Measurements from ENCODE around the gene C8B.

Gene C8B

DNA sequence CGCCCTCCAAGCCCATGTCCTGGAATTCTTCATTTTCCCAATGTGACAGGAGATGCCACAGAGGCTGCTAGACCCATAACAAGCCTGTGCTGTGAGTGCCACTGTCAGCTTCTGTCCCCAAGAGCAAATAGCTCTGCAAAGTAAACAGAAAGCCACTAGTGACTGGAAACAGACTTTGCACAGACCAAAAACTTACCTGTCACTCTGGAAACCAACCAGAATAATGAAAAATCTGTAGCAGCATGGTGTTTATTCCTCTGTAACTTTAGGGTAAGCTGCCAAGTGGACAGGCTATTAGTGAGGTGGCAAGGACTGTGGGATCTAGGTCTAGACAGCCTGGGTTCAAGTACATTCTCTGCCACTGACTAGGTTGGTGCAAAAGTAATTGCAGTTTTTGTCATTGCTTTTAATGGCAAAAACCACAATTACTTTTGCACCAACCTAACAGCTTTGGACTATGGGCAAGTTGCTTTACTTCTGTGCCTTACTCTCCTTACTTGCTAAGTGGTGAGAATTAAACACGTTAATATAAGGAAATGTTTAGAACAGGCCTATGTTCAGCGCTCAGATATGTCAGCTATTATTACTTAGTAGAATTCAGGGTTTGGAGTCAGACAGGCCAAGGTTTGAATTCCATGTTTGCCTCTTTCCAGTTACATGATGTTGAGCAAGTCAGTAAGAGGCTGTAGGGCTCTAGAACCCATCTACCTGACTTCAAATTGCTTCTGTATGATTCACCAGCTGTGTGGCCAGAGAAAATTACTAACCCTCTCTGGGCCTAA is at the start of gene C8B:
TSS of gene C8B (minus strand) at position 100 of the 782 bp plus-strand sequence. CDS start at position 33, 67 bp downstream.
- DNase-seq = no peak

DNA sequence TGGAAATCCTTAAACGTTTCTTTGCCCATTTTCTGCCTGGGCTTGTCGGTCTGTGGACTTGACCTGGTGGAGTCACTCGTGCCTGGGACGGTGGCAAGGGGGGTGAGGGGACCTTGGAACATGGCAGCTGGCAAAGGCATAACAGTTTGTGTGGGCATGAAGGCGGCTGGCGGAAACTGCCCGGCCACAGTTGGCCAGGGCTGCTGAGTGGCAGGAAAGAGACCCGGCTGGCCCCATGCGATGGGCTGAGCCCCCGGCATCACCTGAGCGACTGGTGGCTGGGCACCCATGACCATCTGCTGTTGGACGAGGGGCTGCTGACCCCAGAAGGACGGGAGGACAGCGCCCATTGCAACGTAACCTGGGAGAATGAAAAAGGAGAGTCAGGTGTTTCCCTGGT is 49.3 kb upstream of the C8B start:
- no peak for DNase-seq

DNA sequence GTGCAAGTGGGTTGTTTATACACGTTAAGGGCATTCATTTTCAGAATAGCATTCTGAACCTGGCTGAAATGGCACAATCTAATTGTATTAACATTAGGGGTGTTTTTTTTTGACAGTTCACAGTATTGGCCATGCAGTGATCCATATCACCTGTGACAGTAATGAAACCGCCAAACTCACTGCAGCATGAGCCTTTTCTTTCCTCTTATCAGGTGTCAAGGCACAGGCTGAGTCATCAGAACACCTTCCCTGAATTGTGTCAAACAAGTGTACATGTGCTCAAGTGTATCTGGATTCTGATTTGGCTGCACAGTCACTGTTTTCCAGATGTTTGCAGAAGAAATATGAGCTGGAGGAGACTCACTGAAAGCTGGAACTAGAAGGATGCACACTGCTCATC is 47.7 kb upstream of the C8B start:
- DNase-seq = no peak

DNA sequence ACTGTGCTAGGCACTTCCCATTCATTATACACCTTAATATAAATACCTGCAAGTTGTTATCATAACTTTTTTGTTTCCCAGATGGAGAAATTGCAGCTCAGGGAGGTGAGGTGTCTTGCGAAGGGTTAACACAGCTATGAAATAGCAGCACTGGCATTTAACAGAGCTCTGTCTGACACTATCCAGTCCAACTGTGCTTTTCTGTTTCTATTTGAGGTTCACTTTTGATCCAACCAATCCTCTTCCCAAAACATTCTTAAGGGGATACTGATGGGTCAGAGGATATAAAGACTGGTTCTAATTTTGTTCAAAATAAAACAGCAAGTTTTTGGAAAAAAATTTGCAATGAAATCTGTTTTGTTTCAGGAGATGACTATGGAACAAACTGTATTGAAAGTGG is 46.5 kb upstream of the C8B start:
- no peak for DNase-seq

DNA sequence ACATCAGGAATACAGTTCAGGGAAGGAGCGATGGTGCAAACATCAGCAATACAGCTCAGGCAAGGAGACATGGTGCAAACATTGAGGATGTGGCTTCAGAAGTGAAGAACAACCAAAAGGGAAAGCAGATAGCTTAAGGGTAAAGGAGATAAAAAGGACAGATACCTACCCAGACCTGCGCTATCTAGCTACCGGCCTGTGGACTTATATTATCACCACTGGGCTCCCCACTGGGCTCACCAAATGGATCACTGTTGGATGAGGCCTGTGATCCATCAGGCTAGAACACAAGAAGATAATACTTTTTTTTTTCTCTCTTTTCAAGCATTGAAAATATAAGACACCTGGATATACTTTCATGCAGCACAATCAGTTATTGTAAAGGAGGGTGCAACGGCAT is 44.7 kb upstream of the C8B start:
- no peak for DNase-seq

DNA sequence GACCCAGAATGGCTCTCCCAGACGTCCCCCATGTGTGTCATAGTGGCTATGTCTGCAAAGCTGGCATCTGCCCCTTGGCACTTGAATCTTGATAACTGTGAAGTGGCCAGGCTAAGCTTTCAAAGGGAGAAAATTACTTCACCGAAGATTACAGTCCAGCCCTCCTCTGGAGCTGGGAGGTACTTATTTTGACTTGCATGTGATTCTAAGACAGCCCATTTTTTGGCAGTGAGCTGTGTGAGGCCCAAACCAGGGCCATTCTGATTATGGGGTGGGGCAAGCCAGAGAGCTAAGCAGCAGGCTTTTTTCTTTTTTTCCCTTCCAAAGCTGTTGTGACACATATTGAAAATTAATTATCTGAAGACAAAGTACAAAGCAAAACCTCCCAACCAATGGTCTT is 42.1 kb upstream of the C8B start:
- DNase-seq = peak; percentile 47

DNA sequence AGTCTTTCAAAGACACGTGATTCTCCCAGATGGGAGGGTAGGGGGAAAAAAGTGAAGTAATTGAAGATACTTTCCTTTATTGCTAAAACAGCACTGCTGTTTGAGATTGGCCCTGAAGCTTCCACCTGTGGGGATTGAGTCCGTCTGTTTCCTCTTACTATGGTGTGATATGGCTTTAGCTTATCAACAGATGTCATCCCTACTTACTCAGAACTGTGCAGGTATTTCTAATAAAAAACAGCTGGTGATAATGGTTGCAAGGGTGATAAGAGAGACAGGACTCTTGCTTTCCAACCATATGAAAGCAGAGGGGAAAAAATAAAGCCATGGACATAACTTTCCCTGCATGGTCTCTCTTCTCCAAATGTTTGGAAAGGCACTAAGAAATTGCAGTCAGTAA is 41.7 kb upstream of the C8B start:
- no peak for DNase-seq

DNA sequence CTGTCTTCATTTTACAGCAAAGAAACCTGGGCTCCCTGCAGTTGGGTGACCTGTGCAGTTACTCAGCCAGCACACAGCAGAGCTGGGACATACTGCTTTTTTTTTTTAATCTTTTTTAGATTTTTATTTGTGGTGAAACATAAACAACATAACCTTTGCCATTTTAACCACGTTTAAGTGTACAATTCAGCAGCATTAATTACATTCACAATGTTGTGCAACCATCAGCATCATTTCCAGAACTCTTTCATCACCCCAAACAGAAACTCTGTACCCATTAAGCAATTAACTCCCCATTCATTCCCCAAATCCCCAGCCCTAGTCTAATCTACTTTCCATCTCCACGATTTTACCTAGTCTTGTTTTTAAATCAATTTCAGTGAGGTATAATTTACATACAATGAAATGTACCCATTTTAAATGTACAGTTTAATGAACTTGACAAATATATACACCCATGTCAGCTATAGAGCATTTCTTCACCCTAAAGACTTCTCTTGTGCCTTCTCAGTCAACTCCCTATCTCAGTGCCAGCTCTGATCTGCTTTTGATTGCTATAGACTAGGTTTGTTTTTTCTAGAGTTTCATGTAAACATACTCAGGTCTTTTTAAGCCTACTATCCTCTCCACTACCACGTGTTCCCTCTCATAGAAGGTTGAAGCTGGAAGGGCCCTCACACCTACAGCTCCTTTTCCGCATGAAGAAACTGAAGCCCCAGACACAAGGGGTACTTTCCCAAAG is 37.8 kb upstream of the C8B start:
- DNase-seq = no peak

DNA sequence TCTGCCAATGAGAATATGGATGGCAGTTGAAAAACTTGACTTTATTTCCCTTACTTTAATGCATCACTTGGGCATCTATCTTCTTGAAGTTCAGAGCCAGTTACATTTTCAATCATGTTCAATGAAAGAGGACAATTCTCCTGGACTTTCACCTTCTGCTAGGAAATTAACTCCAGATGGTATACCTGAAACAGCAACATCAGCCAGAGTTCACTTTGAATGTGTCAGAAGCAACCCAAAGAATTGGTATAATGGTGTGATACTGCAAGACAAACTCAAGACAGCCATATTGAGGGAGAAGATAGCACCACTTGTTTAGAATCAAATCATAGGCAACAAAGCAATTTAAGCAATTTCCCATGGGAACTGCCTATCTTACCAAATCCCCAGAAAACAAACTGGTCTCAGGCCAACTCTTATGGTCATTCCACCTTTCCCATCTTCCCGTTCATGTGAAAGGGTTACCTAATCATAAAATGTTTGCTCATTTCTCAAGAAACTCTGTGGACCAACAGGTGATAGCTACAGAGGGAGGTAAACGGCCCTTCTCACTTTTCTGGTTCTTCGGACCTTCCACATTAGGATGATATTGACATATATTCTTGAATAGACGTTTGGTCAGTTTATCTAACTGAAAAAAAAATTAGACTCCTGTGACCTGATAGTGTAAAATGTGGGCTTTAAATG is 29.7 kb upstream of the C8B start:
- DNase-seq = no peak

DNA sequence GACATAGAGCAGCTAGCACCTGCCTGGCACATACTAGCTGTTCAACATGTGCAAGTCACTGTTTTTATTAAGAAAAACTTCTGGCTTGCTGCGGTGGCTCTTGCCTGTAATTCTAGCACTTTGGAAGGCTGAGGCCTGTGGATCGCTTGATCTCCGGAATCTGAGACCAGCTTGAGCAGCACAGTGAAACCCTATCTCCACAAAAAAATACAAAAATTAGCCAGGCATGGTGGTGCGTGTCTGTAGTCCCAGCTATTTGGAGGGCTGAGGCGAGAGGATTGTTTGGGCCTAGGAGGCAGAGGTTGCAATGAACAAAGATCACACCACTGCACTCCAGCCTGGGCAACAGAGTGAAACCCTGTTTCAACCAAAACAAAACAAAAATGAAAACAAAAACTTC is 27.7 kb upstream of the C8B start:
- DNase-seq = no peak

DNA sequence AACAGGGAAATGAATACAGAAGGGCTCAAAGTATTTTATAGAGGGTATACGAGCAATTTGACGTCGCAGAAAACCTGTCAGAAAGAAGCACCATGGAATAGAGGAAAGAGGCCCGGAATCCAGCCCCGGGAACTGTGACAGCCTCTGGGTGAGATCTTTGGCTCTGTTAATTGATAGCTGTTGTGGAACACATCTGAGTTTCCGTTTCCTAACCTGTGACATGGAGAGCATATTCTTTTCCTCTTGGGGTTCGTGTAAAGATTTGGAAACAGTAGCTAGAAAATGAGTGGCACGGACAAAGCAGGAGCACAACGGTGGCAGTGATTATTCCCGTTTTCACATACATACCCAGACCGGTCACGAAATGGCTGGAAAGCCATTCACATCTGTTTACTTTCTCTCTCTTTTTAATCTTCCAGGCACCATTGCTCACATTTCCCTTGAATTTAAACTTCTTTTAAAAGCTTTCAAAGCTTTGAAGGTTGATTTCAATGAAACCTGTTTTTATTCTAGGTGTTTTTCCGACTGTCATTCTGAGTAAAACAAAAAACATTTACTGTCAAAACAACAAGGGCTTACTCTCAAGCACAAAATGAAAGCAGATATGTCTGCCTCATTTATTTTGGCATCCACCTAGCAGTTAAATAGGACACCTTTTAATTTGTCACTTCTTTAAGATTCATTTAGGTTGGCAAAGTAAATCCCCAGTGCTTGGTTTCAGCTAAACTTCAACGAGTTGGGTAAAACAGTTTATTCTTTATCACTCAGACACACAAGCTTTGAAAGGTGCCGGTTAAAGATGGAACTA is 26.7 kb upstream of the C8B start:
- DNase-seq = peak; percentile 16

DNA sequence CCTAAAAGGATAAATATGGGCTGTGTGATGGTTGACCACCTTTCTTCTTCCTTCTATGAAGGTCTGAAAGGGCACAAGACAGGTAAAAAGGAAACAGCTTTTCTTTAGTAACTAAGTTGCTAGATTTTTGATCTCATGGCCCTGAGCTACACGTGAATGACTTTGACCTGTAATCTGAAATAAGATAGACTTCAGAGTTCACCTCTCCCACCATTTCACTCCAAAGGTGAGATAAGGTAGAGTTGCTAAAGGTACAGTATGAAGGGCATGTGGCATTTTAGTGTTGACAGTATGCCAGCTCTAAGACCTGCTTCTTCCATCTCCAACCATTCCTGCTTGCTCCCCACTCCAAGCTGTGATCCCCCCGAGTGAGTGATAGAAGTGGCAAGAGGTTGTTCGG is 25.8 kb upstream of the C8B start:
- no peak for DNase-seq

DNA sequence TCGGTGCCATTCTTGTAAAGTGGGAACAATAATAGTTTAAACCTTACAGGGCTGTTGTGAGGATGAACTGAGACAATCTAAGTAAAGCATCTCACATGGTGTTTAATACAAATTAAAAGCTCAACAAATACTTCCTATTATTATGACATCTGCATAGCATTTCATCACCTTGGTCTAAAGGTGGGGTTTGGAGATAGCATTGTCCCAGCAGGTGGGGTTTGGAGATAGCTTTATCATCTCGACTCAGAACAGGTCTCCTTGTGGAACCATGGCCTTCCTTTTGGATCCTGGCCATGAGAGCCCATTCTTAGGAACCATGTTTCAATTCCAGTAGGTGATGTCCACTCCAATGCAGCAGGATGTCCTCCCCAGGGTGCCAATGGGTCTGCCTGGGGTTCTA is 20.6 kb upstream of the C8B start:
- DNase-seq = no peak

DNA sequence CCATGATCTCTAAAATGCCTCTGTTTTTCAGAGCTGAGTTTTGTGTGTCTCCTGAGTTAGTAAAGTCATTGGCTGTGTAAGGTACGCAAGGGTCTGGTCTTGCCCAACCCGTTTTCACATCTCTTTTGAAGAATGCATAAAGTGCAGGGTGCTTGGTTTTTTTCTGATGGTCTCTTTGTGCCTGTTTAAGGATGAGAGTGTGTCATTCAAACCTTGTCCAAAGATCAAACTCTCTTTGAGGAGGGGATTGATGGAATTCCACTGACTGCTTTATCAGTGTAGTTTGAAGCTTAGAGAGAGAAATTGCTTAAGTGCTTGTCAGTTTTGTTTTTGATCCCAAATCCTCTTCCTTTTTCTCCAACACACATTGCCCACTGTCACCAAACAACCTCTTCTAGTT is 20.0 kb upstream of the C8B start:
- DNase-seq = no peak

DNA sequence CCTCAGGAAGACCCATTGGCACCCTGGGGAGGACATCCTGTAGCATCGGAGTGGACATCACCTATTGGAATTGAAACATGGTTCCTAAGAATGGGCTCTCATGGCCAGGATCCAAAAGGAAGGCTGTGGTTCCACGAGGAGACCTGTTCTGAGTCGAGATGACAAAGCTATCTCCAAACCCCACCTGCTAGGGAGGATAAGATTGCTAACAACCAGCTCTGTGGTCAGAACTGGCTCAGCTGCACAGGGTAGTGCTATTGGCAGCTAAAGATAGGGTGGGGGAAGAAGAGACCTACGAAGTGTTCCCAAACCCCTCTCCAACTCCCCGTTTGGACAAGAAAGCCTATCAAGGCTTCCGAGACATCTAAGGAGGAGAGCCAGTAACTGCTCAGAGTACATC is 17.7 kb upstream of the C8B start:
- no peak for DNase-seq

DNA sequence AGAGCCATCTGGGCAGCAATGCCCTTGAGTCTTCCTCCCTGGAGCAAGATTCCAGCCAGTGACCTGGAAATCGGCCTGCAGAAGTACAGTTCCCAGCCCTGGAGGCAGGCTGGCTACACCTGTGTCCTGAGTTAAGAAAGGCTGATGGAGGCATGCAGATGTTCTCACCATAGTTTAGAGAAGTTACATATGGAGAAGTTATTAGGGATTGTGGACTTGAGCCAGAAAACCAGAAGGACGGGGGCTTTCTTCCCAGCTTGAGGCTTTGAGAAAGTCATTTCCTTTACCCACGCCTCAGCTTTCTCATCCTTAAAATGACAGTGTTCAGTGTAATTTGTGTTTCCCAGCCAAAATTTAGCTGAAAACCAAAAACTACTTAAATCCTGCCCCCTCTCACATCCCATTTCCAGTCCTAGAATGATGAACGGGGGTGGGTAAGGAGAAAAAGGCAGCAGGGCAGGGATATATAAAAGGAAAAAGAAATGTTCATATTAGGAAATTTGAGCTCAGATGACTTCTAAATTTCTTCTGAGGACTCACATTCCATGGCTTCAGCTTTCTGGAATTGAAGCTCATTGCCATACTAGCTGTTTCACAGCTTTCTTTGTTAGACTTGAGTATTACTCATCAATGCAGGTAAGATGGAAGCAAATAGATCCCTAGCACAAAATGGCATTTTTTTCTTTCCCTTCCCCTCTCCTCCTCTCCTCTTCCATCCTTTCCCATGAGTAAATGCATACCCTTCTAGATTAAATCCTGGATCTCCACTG is 14.4 kb upstream of the C8B start:
- no peak for DNase-seq

DNA sequence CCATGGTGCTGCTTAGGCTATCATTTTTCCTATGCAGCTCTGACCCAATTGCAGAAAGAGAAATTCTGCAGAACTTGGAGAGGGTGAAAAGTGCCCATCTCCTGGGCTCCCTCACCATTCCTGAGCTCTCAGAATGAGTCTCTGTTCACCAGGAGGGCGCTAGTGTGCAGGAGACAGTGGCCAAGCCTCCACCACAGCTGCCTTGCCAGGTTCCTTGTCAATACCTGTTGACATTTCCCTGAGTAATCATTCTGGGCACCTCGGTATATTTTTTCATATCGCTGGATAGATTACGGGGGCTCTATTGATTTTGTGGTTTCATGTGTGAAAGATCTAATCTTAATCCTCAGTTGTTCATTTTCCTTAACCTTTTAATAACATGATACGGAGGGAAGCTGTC is 13.0 kb upstream of the C8B start:
- DNase-seq = no peak

DNA sequence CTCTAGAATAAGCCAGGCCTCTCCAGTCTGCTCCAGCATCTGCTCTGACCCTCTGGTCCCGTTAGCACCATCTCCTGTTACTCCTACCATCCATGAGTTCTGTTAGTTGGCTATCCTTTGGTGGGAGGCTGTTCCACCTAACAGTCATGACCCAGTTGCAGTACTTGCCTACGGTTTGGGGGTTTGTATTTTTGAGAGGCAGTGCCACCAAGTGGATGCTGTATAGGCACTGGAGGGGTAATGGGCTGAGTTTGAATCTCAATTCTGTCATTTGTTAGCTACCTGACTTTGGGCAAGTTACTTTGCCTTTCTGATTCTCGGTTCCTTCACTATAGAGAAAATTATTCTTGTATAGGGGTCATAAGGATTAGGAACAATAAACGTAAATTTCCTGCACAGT is 12.1 kb upstream of the C8B start:
- no peak for DNase-seq

DNA sequence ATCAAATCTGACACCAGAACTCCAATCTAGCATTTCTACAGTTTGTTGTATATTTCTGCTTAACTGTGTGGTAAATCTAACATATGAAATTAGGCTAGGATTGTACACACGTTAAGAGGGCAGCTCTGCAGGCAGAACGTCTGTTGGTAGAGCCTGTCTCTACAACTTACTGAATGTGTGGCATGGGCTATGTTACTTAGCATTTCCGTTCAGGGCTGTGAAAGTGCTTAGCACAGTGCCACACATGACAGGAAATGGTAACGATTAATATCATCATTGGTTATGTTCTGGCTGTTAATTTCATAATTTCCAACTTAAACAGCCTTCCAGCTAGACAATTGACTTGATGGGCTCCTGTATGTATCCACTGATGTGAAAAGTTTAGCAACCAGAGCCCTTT is 9.6 kb upstream of the C8B start:
- no peak for DNase-seq

DNA sequence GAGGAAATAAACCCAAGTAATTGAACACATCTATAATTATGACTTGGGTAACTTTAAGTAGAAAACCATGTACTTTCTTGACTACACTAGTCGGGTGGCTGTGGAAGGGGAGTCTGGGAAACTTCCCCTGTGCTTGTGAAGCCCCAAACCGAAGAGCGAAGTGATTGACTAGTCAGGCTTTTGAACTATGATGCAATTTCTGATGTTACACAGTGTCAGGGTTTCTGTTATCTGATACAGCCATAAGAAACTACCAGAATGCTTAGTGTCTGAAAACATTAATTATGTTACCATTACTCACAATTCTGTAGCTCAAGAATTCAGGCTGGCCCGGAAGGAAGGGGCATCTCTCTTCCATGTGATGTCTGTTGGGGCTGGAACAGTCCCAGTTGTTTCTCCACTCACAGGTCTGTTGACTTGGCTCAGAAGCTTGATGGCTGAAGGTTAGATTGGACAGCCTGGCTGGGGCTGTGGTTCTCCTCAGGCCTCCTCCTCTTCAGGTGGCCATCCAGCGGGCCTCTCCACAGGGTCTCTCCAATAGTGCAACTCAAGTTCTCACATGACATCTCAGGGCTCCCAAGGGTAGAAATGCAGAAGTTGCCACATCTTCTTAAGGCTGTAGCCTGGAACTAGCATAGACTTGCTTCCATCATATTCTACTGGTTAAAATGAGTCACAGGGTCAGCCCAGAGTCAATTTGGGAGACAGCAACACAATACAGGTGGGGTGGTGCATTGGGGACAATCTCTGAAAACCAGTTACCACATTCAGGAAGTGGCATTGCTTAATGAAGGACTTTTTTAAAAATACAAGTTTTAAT is 8.3 kb upstream of the C8B start:
- DNase-seq = no peak

DNA sequence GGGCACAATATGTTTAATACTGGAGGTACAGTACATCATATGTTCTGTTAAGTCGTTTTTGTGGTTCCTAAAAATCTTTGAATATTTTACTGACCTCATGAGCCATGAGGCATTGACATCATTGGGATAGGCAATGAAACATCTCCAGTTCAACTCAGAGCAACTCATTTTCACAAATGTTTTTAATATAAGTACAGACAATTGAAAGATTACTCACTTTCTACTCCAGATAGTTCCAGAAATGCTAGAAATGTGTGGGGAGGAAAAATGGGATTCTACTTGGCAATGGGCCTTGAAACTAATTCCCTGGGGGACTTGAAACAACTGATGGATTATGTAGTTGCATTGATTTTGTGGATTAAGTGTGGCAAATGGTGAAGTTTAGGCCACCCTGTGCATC is 7.2 kb upstream of the C8B start:
- DNase-seq = no peak

DNA sequence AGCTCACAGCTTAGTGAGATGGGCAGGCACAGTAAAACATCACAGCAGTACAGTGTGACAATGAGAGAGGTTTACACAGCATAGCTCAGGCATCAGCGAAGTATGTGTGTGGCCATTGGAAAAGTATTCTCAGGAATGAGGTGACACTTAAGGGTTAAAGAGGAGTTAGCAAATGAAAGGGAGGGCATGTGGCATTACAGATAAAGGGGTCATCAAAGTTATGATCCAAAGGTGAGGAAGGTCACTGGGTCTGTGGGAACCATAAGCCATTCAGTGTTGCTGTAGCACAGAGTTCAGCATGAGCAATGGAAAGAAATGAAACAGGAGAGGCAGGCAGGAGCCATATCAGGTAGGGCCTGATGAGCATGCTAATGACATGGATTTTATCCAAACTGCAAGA is 4.5 kb upstream of the C8B start:
- no peak for DNase-seq

Data from NCI-H2227 treated with DMSO at 0.1 percent for 48 hours (cell line).